ENCODE results near the gene APLF. TPM values are rescaled to one million over a fixed set of nuclear protein-coding genes. Genes with fewer than 3 reads are reported as not detected.

The APLF gene
- total RNA-seq, 2 experiments from 2014 or later: 4.1 to 4.3 TPM

- POLR2A ChIA-PET: no interaction called here
- intact Hi-C loops (cut with DNase I, micrococcal nuclease): no loop called here
Measured at GRCh38 chr2:68556381-68556780, 89.0 kb downstream of the APLF start.

GRCh38 chr2:68558576-68558975 lies 91.2 kb downstream of the APLF start:
- no peak overlapping the region for H3K4me3 Mint-ChIP-seq
- ATAC-seq (ENCODE audit: poor library complexity) (no peak), DNase-seq (no peak)
- Histone ChIP-seq H3K27me3 (ENCODE audit: control insufficient read depth in 1 of 2, insufficient read depth in 2 of 2, low read length in 2 of 2) (no peaks in the 10 kb centered on the region), H3K4me1 (ENCODE audit: insufficient read depth, low read length) (no peaks in the 10 kb centered on the region), H3K27ac (ENCODE audit: low read depth in 1 of 2, low read length in 2 of 2) (no peak overlapping the region), H3K9me3 (ENCODE audit: control insufficient read depth in 1 of 2, insufficient read depth in 1 of 2, low read length in 2 of 2) (no peaks in the 10 kb centered on the region), H3K4me3 (ENCODE audit: low read length) (no peak overlapping the region), H3K36me3 (ENCODE audit: insufficient read depth, low read length) (no peaks in the 10 kb centered on the region)
- POLR2A ChIA-PET: interaction anchor here (0.6 kb wide), 1 partner anchor 438 kb away, joined by 3 read pairs; no protein-coding TSS in a partner anchor
- H3K27ac Mint-ChIP-seq: no peak overlapping the region
- intact Hi-C loops (cut with DNase I, micrococcal nuclease): no loop called here
- no peaks in the 10 kb centered on the region for H3K36me3 Mint-ChIP-seq (ENCODE audit: low read depth)
- H3K9me3 Mint-ChIP-seq: no peaks in the 10 kb centered on the region
- no peaks in the 10 kb centered on the region for H3K27me3 Mint-ChIP-seq
- no peak for TF ChIP-seq CTCF (IDR thresholded peaks at IDR 0.05)
- CTCF ChIA-PET: no interaction called here
- no peaks in the 10 kb centered on the region for H3K4me1 Mint-ChIP-seq (ENCODE audit: low read depth)

More at GRCh38 chr2:68556381-68556780, 89.0 kb downstream of the APLF start:
- H3K4me1 ChIP-seq (ENCODE audit: insufficient read depth, low read length): no peaks in the 10 kb centered on the region
- Mint-ChIP-seq H3K36me3 (ENCODE audit: low read depth) (no peaks in the 10 kb centered on the region), H3K27ac (no peak overlapping the region), H3K27me3 (no peaks in the 10 kb centered on the region), H3K9me3 (no peaks in the 10 kb centered on the region), H3K4me1 (ENCODE audit: low read depth) (no peaks in the 10 kb centered on the region), H3K4me3 (no peak overlapping the region)
- no peak for DNase-seq
- no peak for ATAC-seq (ENCODE audit: poor library complexity)
- TF ChIP-seq CTCF (IDR thresholded peaks at IDR 0.05): no peak
- no peak overlapping the region for H3K27ac ChIP-seq (ENCODE audit: low read depth in 1 of 2, low read length in 2 of 2)
- CTCF ChIA-PET: no interaction called here
- no peaks in the 10 kb centered on the region for H3K9me3 ChIP-seq (ENCODE audit: control insufficient read depth in 1 of 2, insufficient read depth in 1 of 2, low read length in 2 of 2)
- no peak overlapping the region for H3K4me3 ChIP-seq (ENCODE audit: low read length)
- no peaks in the 10 kb centered on the region for H3K27me3 ChIP-seq (ENCODE audit: control insufficient read depth in 1 of 2, insufficient read depth in 2 of 2, low read length in 2 of 2)
- no peaks in the 10 kb centered on the region for H3K36me3 ChIP-seq (ENCODE audit: insufficient read depth, low read length)

GRCh38 chr2:68559692-68560091 lies 92.3 kb downstream of the APLF start:
- H3K4me3 ChIP-seq (ENCODE audit: low read length): no peak overlapping the region
- intact Hi-C loops (cut with DNase I, micrococcal nuclease): no loop called here
- DNase-seq (no peak), ATAC-seq (ENCODE audit: poor library complexity) (no peak)
- ChIA-PET CTCF (no interaction called here), POLR2A (no interaction called here)
- Mint-ChIP-seq H3K4me3 (no peak overlapping the region), H3K27ac (no peak overlapping the region), H3K36me3 (ENCODE audit: low read depth) (no peaks in the 10 kb centered on the region), H3K9me3 (no peaks in the 10 kb centered on the region), H3K4me1 (ENCODE audit: low read depth) (no peaks in the 10 kb centered on the region), H3K27me3 (no peaks in the 10 kb centered on the region)
- H3K36me3 ChIP-seq (ENCODE audit: insufficient read depth, low read length): no peaks in the 10 kb centered on the region
- no peaks in the 10 kb centered on the region for H3K4me1 ChIP-seq (ENCODE audit: insufficient read depth, low read length)
- no peaks in the 10 kb centered on the region for H3K27me3 ChIP-seq (ENCODE audit: control insufficient read depth in 1 of 2, insufficient read depth in 2 of 2, low read length in 2 of 2)
- no peak overlapping the region for H3K27ac ChIP-seq (ENCODE audit: low read depth in 1 of 2, low read length in 2 of 2)
- TF ChIP-seq CTCF (IDR thresholded peaks at IDR 0.05): no peak
- H3K9me3 ChIP-seq (ENCODE audit: control insufficient read depth in 1 of 2, insufficient read depth in 1 of 2, low read length in 2 of 2): no peaks in the 10 kb centered on the region

All from CD4-positive, alpha-beta T cell (primary cell).